ENCODE data around the gene HSPG2.

DNA sequence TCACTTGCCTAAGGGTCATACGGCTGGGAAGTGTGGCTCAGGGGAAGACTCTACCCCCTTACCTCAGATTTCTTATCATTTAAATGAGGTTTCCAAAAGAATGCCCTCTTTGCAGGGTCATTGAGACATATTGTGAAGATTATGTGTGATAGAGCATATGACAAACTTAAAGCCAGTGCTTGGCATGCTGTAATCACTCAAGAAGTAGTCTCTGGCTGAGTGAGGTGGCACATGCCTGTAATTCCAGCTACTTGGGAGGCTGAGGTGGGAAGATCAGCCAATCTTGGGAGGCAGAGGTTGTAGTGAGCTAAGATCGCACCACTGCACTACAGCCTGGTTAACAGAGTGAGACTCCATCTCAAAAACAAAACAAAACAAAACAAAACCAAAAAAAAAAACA is 132.6 kb downstream of the HSPG2 start:
- TF ChIP-seq POLR2A (IDR thresholded peaks at IDR 0.05; ENCODE audit: low read length) (no peak), GATA1 (IDR thresholded peaks at IDR 0.05; ENCODE audit: low read depth, low read length) (no peak)
